HG02798 (cell line): Measurements from ENCODE around the gene PRR15L.

ENCODE experiments used
- ATAC-seq: cut with Tn5 transposase; IDR thresholded peaks from one replicate; pipeline ENCODE4 v1.9.1; 2021; ENCODE audit warnings: mild to moderate bottlenecking; ENCODE audit not compliant: unreplicated experiment, poor library complexity

PRR15L gene

DNA sequence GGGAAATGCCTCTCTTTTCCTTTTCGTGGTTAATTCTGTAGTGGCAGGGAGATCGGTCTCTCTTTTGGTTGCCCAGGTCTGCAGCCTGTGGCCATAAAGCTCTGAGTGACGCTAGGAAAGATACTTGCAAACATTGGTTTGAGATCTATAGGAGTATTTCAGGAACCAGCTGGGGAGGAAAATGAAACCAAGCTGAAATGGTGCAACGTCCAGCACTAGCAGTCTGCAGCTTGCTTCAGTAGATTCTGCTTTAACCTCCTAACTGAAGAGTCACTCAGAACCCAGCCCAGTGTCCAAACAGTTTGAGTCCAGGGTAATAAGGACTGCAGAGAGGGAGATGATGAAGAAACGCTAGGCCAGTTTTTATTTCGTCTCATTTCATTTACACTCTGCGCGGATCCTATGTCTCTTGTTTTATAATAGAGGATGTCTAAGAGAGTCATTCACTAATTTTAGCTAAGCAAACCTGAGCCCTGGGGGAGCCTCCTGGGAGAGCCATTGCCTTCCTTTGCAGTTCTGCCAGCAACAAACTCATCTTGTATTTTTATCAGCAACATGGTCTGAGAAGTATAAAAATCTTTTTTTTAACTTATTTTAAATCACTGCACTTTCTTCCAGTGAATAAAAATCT, 49.6 kb downstream of the PRR15L start:
- no peak for ATAC-seq

DNA sequence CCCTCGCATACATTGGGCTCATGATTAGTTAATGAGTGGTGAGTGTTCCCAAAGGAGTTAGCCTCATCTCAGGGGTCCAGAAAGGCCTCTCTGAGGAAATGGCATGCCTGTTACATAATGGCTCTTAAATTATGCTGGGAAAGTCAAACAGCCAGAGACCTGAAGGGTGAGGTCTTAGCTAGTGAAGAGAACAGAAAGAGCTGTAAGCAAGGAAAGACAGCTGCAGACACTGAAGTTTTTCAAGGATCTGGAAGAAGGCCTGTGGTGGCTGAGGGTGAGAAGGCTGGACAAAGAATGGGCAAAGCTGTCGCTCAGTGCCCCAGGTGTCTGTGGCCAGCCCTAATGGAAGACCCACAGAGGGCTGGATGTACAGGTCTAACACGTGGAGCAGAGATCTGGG, 51.2 kb downstream of the PRR15L start:
- no peak for ATAC-seq

DNA sequence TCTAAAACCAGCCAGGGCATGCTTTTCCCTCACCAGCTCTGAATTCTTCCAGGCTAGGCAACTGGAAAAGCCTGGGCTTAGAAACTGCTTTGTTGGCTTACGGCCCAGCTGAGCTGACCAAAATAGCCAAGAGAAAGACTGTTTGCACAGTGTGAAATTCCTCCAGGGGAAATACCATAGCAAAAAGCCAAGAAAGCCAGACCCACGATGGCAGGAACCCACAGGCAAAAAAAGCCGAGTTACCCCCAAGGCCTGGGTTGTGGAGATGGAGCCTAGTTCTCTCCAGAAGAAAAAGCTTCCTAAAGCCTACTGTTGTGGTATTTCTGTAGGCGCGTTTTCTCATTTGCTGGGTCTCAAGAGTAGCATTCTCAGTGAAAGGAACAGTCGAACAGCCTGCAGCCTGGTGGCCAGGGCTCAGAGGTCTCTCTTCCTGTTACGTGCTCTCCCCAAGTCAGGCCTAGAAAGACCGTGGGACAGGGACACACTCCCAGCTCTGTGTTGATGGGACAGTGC, 52.4 kb downstream of the PRR15L start:
- no peak for ATAC-seq

DNA sequence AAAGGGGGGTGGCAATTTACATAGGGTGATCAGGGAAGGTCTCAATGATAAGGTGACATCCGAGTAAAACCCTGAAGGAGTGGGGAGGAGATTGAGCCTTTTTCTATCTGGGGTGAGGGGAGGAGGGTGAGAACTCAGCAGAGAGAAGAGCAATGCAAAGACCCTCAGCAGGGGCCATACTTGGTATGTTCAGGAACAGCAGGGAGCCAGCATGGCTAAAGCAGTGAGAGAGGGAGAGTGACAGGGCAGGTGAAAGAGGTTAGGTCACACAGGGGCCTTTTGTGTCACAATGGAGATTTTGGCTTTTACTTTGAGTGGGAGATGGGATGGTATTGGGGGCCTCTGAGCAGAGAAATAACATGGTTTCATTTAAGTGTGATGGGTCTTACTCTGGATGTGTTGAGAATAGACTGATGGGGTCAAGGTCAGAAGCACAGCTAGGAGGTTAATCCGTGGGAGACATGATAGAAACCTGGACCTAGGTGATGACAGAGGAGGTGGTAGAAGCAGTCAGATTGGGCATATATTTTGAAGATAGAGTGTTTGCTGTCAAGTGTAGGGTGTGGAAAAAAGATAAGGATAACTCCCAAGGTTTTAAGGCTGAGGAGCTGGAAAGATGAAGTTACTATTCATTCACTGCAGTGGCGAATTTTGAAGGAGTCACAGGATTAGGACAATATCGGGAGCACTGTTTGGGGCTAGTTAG, 55.5 kb downstream of the PRR15L start:
- no peak for ATAC-seq
